GM12891 (cell line): ENCODE results near the gene DLGAP5.

ENCODE experiments used
- PAX5 ChIP-seq: IDR thresholded peaks from 2 replicates; pipeline ENCODE4 v1.6.1; 2011; ENCODE audit warnings: low read length, moderate library complexity, mild to moderate bottlenecking; ENCODE audit not compliant: insufficient read depth, severe bottlenecking
- POLR2A ChIP-seq: IDR thresholded peaks from 2 replicates; pipeline ENCODE4 v1.6.1; 2011; ENCODE audit warnings: low read depth, low read length, control low read depth
- POLR2AphosphoS5 ChIP-seq: IDR thresholded peaks from 2 replicates; pipeline ENCODE4 v1.6.1; 2011; ENCODE audit warnings: low read depth, low read length, control low read depth
- POU2F2 ChIP-seq: IDR thresholded peaks from 2 replicates; pipeline ENCODE4 v1.6.1; 2011; ENCODE audit warnings: low read depth, mild to moderate bottlenecking, control low read depth, low read length, moderate library complexity
- SPI1 ChIP-seq: IDR thresholded peaks from 2 replicates; pipeline ENCODE4 v1.6.1; 2011; ENCODE audit warnings: low read depth, low read length, control low read depth
- TAF1 ChIP-seq: IDR thresholded peaks from 2 replicates; pipeline ENCODE4 v1.6.1; 2011; ENCODE audit warnings: low read depth, low read length, control low read depth

DNA sequence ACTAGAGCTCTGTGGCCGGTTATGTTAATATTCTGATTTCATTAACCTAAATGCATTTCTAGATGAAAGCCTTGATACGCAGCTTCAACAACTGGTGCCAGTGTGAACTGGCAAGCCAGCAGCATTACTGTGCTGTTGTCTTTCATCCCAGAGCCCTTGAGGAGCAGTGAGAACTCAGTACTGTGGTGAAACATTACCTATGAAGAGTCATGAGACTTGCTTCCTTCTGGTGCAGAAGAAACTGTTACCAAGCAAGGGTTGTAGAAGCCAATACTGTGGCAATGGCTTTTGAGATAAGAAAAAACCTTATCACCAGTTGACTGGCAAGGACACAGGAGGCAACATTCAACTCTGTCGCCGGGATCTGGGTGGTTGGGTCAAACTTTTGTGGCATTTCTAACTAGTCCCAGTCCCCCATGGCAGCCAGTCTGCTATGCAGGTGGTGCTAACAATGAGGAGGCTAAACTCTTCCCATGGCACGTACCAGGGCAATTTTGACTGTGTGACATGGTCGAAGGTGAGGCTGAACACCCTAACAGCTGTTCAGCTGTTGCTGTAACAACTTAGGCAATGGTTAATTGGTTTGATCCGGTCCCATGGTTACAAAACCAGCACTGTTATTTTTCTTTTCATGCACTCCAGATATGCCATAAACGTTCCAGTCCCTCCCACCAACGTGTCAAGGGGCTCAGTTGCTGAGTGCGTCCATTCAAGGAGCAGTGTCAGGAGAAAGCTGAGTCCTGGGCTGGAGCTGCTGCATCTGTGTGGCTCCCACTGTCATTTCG is 74.9 kb downstream of the DLGAP5 start:
- no peak for TF ChIP-seq PAX5
- no peak for TF ChIP-seq POLR2A
- no peak for TF ChIP-seq POLR2AphosphoS5
- no peak for TF ChIP-seq SPI1
- TF ChIP-seq POU2F2: no peak
- no peak for TF ChIP-seq TAF1
